Measurements from ENCODE around the gene ZBTB44. TPM values are rescaled to one million over a fixed set of nuclear protein-coding genes. Genes with fewer than 3 reads are reported as not detected.
"Not testable (repeated sequence)": the region's sequence is repeated elsewhere in the genome, so short reads cannot be mapped to it uniquely, and the experiment has no call there.

ZBTB44 gene
- total RNA-seq, 5 donors from 2014 or later (not counting 1 experiment from before 2014, with no cell fraction given) = 48.4 to 68.1 (median 65.2) TPM

DNA sequence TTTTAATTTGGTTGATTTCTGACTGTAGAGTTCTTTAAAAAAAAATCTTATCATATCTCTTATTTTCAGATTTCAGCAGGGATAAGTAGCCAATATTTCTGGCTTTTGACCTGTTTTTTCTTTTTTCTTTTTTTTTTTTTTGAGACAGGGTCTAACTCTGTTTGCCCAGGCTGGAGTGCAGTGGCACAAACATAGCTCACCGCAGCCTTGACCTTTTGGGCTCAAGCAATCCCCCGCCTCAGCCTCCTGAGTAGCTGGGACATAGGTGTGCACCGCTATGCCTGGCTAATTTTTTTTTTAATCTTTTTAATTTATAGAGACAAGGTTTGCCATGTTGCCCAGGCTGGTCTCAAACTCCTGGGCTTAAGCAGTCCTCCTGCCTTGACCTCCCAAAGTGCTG, 23.9 kb upstream of the ZBTB44 start:
- Histone ChIP-seq H3K4me1 (ENCODE audit: control insufficient read depth in 1 of 2, extremely low read depth in 1 of 2, insufficient read depth in 2 of 2, low read length in 2 of 2) (peaks cover 0 to 24% of the 10 kb centered on the region in 2 experiments), H3K9me3 (no peaks in the 10 kb centered on the region), H3K36me3 (ENCODE audit: control insufficient read depth in 2 of 2, extremely low read depth in 1 of 2, insufficient read depth in 1 of 2, low read length in 1 of 2) (no peaks in the 10 kb centered on the region), H3K27ac (ENCODE audit: low read length) (no peak overlapping the region), H3K27me3 (replicated peaks in 1 of 2; ENCODE audit: control insufficient read depth in 2 of 2, extremely low read depth in 1 of 2, insufficient read depth in 2 of 2, low read length in 1 of 2) (peaks cover 0 to 4% of the 10 kb centered on the region in 2 experiments), H3K4me3 (ENCODE audit: control insufficient read depth in 1 of 2, extremely low read depth in 1 of 2, low read length in 1 of 2) (no peak overlapping the region)
- H3K27ac Mint-ChIP-seq = no peak overlapping the region
- DNase-seq = no peak
- CTCF ChIA-PET = interaction anchor here in 1 of 2 donors (0.7 kb wide), 2 partner anchors 55 to 261 kb away, joined by 3 to 4 read pairs; no protein-coding TSS in a partner anchor
- no peaks in the 10 kb centered on the region for H3K27me3 Mint-ChIP-seq
- WGBS (ENCODE audit: insufficient coverage) = 100% methylated on average over 1 of the region's 3 CpGs
- peaks cover 9 to 17% (median 9%) of the 10 kb centered on the region in 3 donors for H3K9me3 Mint-ChIP-seq
- H3K4me1 Mint-ChIP-seq = peaks cover 9 to 21% (median 14%) of the 10 kb centered on the region in 3 donors
- H3K4me3 Mint-ChIP-seq = no peak overlapping the region
- H3K36me3 Mint-ChIP-seq = peaks cover 8% of the 10 kb centered on the region
- ATAC-seq (replicated peaks in 1 of 4) = no peak
- POLR2A ChIA-PET = no interaction called here

DNA sequence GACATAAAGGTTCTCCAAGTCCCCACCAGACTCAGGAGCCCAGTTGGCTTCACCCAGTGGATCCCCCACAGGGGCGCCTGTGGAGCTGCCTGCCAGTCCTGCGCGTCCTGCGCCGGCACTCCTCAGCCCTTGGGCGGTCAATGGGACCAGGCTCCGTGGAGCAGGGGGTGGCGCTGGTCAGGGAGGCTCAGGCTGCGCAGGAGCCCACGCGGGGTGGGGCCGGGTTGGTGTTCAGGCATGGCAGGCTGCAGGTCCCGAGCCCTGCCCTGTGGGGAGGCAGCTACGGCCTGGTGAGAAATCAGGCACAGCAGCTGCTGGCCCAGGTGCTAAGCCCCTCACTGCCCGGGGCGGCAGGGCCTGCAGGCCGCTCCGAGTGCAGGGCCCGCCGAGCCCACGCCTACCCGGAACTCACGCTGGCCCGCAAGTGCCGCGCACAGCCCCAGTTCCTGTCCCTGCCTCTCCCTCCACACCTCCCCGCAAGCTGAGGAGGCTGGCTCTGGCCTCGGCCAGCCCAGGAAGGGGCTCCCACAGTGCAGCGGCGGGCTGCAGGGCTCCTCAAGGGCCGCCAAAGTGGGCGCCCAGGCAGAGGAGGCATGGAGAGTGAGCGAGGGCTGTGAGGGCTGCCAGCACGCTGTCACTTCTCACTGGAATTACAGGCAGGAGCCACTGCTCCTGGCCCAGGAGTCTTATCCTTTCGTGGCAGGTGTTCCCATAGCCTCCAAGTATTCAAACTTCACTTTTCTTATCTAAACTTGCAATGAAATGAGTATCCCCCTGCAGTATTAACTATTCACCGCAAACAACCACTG, 22.8 kb upstream of the ZBTB44 start:
- Histone ChIP-seq H3K4me1 (ENCODE audit: control insufficient read depth in 1 of 2, extremely low read depth in 1 of 2, insufficient read depth in 2 of 2, low read length in 2 of 2) (peaks cover 0 to 24% of the 10 kb centered on the region in 2 experiments), H3K4me3 (ENCODE audit: control insufficient read depth in 1 of 2, extremely low read depth in 1 of 2, low read length in 1 of 2) (no peak overlapping the region), H3K27ac (ENCODE audit: low read length) (no peak overlapping the region), H3K27me3 (replicated peaks in 1 of 2; ENCODE audit: control insufficient read depth in 2 of 2, extremely low read depth in 1 of 2, insufficient read depth in 2 of 2, low read length in 1 of 2) (peaks cover 0 to 4% of the 10 kb centered on the region in 2 experiments), H3K36me3 (ENCODE audit: control insufficient read depth in 2 of 2, extremely low read depth in 1 of 2, insufficient read depth in 1 of 2, low read length in 1 of 2) (no peaks in the 10 kb centered on the region), H3K9me3 (no peaks in the 10 kb centered on the region)
- Mint-ChIP-seq H3K9me3 (peaks cover 9 to 17% (median 9%) of the 10 kb centered on the region in 3 donors), H3K4me1 (peaks cover 9 to 21% (median 14%) of the 10 kb centered on the region in 3 donors), H3K36me3 (peaks cover 8% of the 10 kb centered on the region), H3K27me3 (no peaks in the 10 kb centered on the region), H3K27ac (no peak overlapping the region), H3K4me3 (no peak overlapping the region)
- POLR2A ChIA-PET = no interaction called here
- DNase-seq (no peak), ATAC-seq (replicated peaks in 1 of 4) (no peak)
- WGBS (ENCODE audit: insufficient coverage) = 95% methylated on average over 27 of the region's 36 CpGs
- CTCF ChIA-PET = no interaction called here

DNA sequence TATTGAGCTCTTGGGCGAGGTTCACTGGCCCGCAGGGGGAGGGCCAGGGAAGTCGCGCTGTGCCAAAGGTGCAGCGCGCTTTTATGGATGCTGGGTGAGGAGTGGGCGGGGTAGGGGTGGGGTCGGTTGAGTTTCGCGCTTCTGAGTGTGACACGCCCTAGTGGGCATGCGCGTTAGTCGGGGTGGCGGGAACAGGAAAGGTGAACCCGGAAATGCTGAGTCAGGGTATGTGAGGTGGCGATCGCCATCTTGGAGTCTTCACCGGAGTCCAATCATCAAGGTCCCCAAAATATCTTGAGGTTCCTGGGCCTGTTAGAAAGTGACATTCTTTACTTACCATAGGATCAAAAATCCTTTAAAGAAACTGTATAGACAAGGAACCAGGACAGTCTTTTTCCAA, 16.7 kb upstream of the ZBTB44 start:
- H3K27ac ChIP-seq (ENCODE audit: low read length); H3K4me1 ChIP-seq (ENCODE audit: control insufficient read depth in 1 of 2, extremely low read depth in 1 of 2, insufficient read depth in 2 of 2, low read length in 2 of 2); ATAC-seq (replicated peaks in 1 of 4); H3K9me3 ChIP-seq; H3K27me3 ChIP-seq (replicated peaks in 1 of 2; ENCODE audit: control insufficient read depth in 2 of 2, extremely low read depth in 1 of 2, insufficient read depth in 2 of 2, low read length in 1 of 2); POLR2A ChIA-PET; H3K4me1 Mint-ChIP-seq; CTCF ChIA-PET; H3K9me3 Mint-ChIP-seq; H3K36me3 ChIP-seq (ENCODE audit: control insufficient read depth in 2 of 2, extremely low read depth in 1 of 2, insufficient read depth in 1 of 2, low read length in 1 of 2); DNase-seq; H3K27me3 Mint-ChIP-seq; H3K4me3 ChIP-seq (ENCODE audit: control insufficient read depth in 1 of 2, extremely low read depth in 1 of 2, low read length in 1 of 2); H3K27ac Mint-ChIP-seq; H3K4me3 Mint-ChIP-seq: not testable (repeated sequence)
- 94% methylated on average over 6 of the region's 19 CpGs for WGBS (ENCODE audit: insufficient coverage)
- H3K36me3 Mint-ChIP-seq = peaks cover 19% of the 10 kb centered on the region

DNA sequence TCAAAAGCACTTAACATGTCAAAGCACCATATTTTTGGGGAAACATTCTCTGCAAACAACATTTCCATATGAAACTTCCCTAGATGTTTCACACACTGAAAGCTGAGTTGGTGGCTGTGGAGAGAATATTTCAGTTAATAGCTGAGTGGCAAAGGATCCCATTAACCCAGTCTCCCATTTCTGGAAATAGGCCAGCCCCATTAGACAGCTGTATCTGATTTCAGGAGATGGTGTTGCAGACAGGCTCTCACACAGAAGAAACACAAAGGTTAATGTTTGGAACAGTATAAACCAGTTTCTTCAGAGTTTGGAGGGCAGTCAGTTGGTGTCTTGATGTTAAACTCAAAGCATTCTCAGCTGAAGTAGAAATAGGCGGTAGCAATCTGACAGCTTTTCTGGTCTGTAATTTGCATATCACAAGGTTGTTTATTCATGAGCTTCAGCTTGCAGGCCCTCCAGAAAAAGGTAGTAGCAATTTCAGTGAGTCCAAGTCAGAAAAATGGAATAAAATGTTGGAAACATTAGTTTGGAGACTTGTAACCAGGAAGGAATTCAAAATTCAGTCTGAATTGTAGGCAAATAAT, 15.5 kb upstream of the ZBTB44 start:
- ChIA-PET CTCF (interaction anchor here in 1 of 2 donors (0.6 kb wide), 1 partner anchor 13 kb away, joined by 3 read pairs; no protein-coding TSS in a partner anchor), POLR2A (interaction anchor here in 1 of 2 donors (0.6 kb wide), 1 partner anchor 309 kb away, joined by 14 read pairs; no protein-coding TSS in a partner anchor)
- Histone ChIP-seq H3K36me3 (ENCODE audit: control insufficient read depth in 2 of 2, extremely low read depth in 1 of 2, insufficient read depth in 1 of 2, low read length in 1 of 2) (peaks cover 0 to 3% of the 10 kb centered on the region in 2 donors), H3K27ac (ENCODE audit: low read length) (no peak overlapping the region), H3K9me3 (no peaks in the 10 kb centered on the region), H3K4me3 (ENCODE audit: control insufficient read depth in 1 of 2, extremely low read depth in 1 of 2, low read length in 1 of 2) (no peak overlapping the region), H3K27me3 (replicated peaks in 1 of 2; ENCODE audit: control insufficient read depth in 2 of 2, extremely low read depth in 1 of 2, insufficient read depth in 2 of 2, low read length in 1 of 2) (peaks cover 0 to 4% of the 10 kb centered on the region in 2 experiments), H3K4me1 (ENCODE audit: control insufficient read depth in 1 of 2, extremely low read depth in 1 of 2, insufficient read depth in 2 of 2, low read length in 2 of 2) (no peaks in the 10 kb centered on the region)
- DNase-seq (no peak), ATAC-seq (replicated peaks in 1 of 4) (no peak)
- H3K27ac Mint-ChIP-seq = no peak overlapping the region
- H3K27me3 Mint-ChIP-seq = no peaks in the 10 kb centered on the region
- peaks cover 19% of the 10 kb centered on the region for H3K36me3 Mint-ChIP-seq
- no peaks in the 10 kb centered on the region for H3K4me1 Mint-ChIP-seq
- WGBS (ENCODE audit: insufficient coverage) = 93% methylated on average over 1 of the region's 1 CpG
- no peak overlapping the region for H3K4me3 Mint-ChIP-seq
- no peaks in the 10 kb centered on the region for H3K9me3 Mint-ChIP-seq

DNA sequence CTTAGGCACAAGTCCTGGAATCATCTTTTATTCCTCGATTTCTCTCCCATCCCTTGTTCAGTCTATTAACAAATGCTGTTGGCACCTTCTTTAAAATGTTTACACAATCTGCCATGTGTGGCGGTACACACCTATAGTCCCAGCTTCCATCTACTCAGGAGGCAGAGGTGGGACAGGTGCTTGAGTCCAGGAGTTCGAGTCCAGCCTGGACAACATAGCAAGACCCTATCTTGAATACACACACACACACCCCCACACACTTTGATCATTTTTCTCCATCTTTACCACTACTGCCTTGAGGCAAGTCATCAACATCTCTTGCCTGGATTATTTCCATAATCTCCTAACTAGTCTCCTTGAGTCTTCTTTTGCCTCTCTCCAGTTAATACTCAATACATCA, 13.7 kb upstream of the ZBTB44 start:
- DNase-seq (no peak), ATAC-seq (replicated peaks in 1 of 4) (no peak)
- Mint-ChIP-seq H3K4me1 (no peaks in the 10 kb centered on the region), H3K27ac (no peak overlapping the region), H3K27me3 (no peaks in the 10 kb centered on the region), H3K9me3 (no peaks in the 10 kb centered on the region), H3K36me3 (peaks cover 22% of the 10 kb centered on the region), H3K4me3 (no peak overlapping the region)
- Histone ChIP-seq H3K27ac (ENCODE audit: low read length) (no peak overlapping the region), H3K36me3 (ENCODE audit: control insufficient read depth in 2 of 2, extremely low read depth in 1 of 2, insufficient read depth in 1 of 2, low read length in 1 of 2) (peaks cover 0 to 3% of the 10 kb centered on the region in 2 donors), H3K4me3 (ENCODE audit: control insufficient read depth in 1 of 2, extremely low read depth in 1 of 2, low read length in 1 of 2) (no peak overlapping the region), H3K27me3 (replicated peaks in 1 of 2; ENCODE audit: control insufficient read depth in 2 of 2, extremely low read depth in 1 of 2, insufficient read depth in 2 of 2, low read length in 1 of 2) (no peaks in the 10 kb centered on the region), H3K9me3 (no peaks in the 10 kb centered on the region), H3K4me1 (ENCODE audit: control insufficient read depth in 1 of 2, extremely low read depth in 1 of 2, insufficient read depth in 2 of 2, low read length in 2 of 2) (no peaks in the 10 kb centered on the region)
- 81% methylated on average over 2 of the region's 3 CpGs for WGBS (ENCODE audit: insufficient coverage)
- POLR2A ChIA-PET = no interaction called here
- CTCF ChIA-PET = no interaction called here

DNA sequence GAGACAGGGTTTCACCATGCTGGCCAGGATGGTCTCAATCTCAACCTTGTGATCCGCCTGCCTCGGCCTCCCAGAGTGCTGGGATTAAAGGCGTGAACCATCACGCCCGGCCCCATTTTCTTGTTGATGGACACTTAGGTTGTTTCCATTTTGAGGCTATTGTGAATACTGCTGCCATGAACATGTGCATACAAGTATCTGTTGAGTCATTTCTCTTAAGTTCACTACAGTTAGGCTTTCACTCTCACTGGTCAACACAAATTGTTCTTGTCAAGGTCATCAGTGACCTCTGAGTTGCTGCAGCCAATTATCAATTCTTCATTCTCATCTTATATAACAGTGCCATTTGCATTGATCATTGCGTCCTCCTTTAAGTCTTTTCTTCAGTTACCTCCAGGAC, 13.0 kb upstream of the ZBTB44 start:
- WGBS (ENCODE audit: insufficient coverage) = 100% methylated on average over 6 of the region's 6 CpGs
- Mint-ChIP-seq H3K4me3 (no peak overlapping the region), H3K36me3 (peaks cover 24% of the 10 kb centered on the region), H3K27ac (no peak overlapping the region), H3K27me3 (no peaks in the 10 kb centered on the region), H3K9me3 (peaks cover 0 to 5% (median 0%) of the 10 kb centered on the region in 3 donors), H3K4me1 (no peaks in the 10 kb centered on the region)
- Histone ChIP-seq H3K27ac (ENCODE audit: low read length) (no peak overlapping the region), H3K36me3 (ENCODE audit: control insufficient read depth in 2 of 2, extremely low read depth in 1 of 2, insufficient read depth in 1 of 2, low read length in 1 of 2) (peaks cover 0 to 3% of the 10 kb centered on the region in 2 donors), H3K4me3 (ENCODE audit: control insufficient read depth in 1 of 2, extremely low read depth in 1 of 2, low read length in 1 of 2) (no peak overlapping the region), H3K9me3 (no peaks in the 10 kb centered on the region), H3K27me3 (replicated peaks in 1 of 2; ENCODE audit: control insufficient read depth in 2 of 2, extremely low read depth in 1 of 2, insufficient read depth in 2 of 2, low read length in 1 of 2) (no peaks in the 10 kb centered on the region), H3K4me1 (ENCODE audit: control insufficient read depth in 1 of 2, extremely low read depth in 1 of 2, insufficient read depth in 2 of 2, low read length in 2 of 2) (no peaks in the 10 kb centered on the region)
- CTCF ChIA-PET = no interaction called here
- ATAC-seq (replicated peaks in 1 of 4) = no peak
- POLR2A ChIA-PET = no interaction called here
- DNase-seq = no peak

All from T-cell (primary cell).